Measurements from ENCODE around the gene P4HA3. TPM values are rescaled to one million over a fixed set of nuclear protein-coding genes. Genes with fewer than 3 reads are reported as not detected.
"Not testable (repeated sequence)": the region's sequence is repeated elsewhere in the genome, so short reads cannot be mapped to it uniquely, and the experiment has no call there.

Gene P4HA3
- not detected in 2 replicates for total RNA-seq

DNA sequence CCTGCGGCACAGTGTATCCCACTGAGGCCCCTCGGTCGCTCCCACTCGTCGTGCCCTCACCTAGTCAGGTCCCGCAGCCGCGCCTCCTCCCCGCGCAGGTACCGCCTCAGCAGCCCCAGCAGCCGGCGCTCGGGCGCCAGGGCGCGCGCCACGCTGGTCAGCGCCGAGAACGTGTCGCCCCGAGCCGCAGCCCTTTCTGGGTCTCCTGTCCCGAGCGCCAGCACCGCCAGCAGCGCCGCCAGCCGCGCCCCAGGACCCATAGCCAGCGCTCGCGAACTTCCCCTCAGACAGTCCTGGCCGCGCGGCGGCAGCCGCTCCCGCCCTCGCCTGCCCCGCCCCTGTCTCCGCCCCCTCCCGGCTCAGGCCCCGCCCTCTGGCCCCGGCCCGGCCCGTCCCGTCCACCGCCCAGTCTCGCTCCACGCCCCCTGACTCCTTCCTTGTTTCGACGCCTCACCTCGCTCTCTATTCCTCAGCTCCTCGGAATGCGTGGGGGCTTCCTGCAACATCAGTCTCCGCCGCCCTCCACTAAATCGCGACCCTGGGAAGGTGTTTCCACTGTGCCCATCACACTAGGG is at the start of gene P4HA3:
P4HA3 (minus strand) TSS at position 289 of the 575 bp plus-strand sequence; CDS start at position 260, 29 bp downstream.
- H3K4me3 Mint-ChIP-seq, result peak within 1 kb of the TSS; percentile 76
- H3K4me1 Mint-ChIP-seq, result peaks cover 3% of the 10 kb centered on the region
- intact Hi-C loops (cut with micrococcal nuclease), result no loop called here
- H3K9me3 Mint-ChIP-seq, result peaks cover under 1% of the 10 kb centered on the region
- peaks cover 40% of the 10 kb centered on the region for H3K27me3 Mint-ChIP-seq
- H3K36me3 Mint-ChIP-seq (ENCODE audit: low read depth), result no peaks in the 10 kb centered on the region
- peak; percentile 82 for DNase-seq
- no peak within 1 kb of the TSS for H3K27ac Mint-ChIP-seq

DNA sequence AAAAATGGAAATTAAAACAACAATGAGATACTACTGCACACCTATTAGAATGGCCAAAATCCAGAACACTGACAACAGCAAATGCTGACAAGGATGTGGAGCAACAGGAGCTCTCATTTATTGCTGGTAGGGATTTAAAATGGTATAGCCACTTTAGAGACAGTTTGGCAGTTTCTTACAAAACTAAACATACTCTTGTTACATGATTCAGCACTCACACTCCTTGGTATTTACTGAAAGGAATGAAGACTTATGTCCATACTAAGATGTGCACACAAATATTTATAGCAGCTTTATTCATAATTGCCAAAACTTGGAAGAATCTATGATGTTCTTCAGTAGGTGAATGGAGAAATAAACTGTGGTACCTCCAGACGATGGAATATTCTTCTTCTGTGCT is 46.0 kb upstream of the P4HA3 start:
- DNase-seq, result no peak
- no peaks in the 10 kb centered on the region for H3K4me1 Mint-ChIP-seq
- no peaks in the 10 kb centered on the region for H3K27me3 Mint-ChIP-seq
- peaks cover 24% of the 10 kb centered on the region for H3K36me3 Mint-ChIP-seq (ENCODE audit: low read depth)
- intact Hi-C loops (cut with micrococcal nuclease), result no loop called here
- no peak overlapping the region for H3K27ac Mint-ChIP-seq
- no peak overlapping the region for H3K4me3 Mint-ChIP-seq
- H3K9me3 Mint-ChIP-seq, result no peaks in the 10 kb centered on the region

GRCh38 chr11:74355626-74356025 is 44.2 kb upstream of the P4HA3 start:
- no peak for DNase-seq

GRCh38 chr11:74354036-74354435 is 42.6 kb upstream of the P4HA3 start:
- Mint-ChIP-seq H3K4me3 (no peak overlapping the region), H3K27ac (no peak overlapping the region), H3K27me3 (no peaks in the 10 kb centered on the region), H3K36me3 (ENCODE audit: low read depth) (peaks cover 15% of the 10 kb centered on the region), H3K4me1 (no peaks in the 10 kb centered on the region), H3K9me3 (no peaks in the 10 kb centered on the region)
- DNase-seq, result no peak
- intact Hi-C loops (cut with micrococcal nuclease), result no loop called here

More at GRCh38 chr11:74355626-74356025, 44.2 kb upstream of the P4HA3 start:
- Mint-ChIP-seq H3K9me3 (no peaks in the 10 kb centered on the region), H3K4me3 (no peak overlapping the region), H3K4me1 (no peaks in the 10 kb centered on the region), H3K36me3 (ENCODE audit: low read depth) (peaks cover 20% of the 10 kb centered on the region), H3K27ac (no peak overlapping the region), H3K27me3 (no peaks in the 10 kb centered on the region)
- intact Hi-C loops (cut with micrococcal nuclease), result no loop called here

GRCh38 chr11:74347381-74347780 is 35.9 kb upstream of the P4HA3 start:
- Mint-ChIP-seq H3K4me3 (no peak overlapping the region), H3K27ac (no peak overlapping the region), H3K36me3 (ENCODE audit: low read depth) (peaks cover 10% of the 10 kb centered on the region), H3K9me3 (no peaks in the 10 kb centered on the region), H3K4me1 (no peaks in the 10 kb centered on the region), H3K27me3 (no peaks in the 10 kb centered on the region)
- intact Hi-C loops (cut with micrococcal nuclease), result no loop called here
- no peak for DNase-seq

DNA sequence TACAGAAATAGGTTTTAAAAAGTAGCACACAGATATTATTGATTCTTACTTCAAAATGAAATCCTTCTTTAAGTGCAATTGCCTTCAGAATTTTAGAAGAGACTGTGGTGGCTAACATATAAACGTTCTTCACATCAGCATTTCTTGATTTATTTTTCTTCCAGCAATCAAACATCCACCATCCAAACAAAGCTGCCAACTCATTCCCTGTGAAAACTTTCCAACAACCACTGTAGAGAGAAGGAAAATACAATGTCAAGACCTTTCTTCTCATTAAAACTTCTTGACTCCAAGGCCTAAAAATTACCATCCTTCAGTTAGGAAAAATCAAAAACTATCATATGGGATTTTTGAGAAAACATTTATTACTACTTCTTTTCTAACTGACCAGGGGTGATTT is 34.0 kb upstream of the P4HA3 start:
- Mint-ChIP-seq H3K36me3 (ENCODE audit: low read depth) (peaks cover 10% of the 10 kb centered on the region), H3K4me3 (no peak overlapping the region), H3K4me1 (peaks cover 2% of the 10 kb centered on the region), H3K27me3 (no peaks in the 10 kb centered on the region), H3K9me3 (no peaks in the 10 kb centered on the region), H3K27ac (no peak overlapping the region)
- intact Hi-C loops (cut with micrococcal nuclease), result no loop called here
- DNase-seq, result no peak

DNA sequence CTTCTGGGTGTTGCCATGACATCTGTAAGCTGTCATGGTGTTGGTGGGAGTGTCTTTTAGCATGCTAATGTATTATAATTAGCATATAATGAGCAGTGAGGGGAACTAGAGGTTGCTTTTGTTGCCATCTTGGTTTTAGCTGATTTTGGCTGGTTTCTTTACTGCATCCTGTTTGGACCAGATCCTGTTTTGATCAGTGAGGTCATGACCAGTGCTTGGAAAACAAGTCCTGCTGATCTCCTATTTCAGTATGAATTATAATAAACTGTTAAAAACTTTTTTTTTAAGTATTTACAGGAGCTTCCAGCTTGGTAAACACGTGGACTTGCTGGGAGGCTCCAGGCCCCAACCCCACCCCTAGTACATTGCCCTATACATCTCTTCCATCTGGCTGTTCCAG is 30.5 kb upstream of the P4HA3 start:
- H3K27ac Mint-ChIP-seq, result no peak overlapping the region
- H3K36me3 Mint-ChIP-seq (ENCODE audit: low read depth), result peaks cover 10% of the 10 kb centered on the region
- no peaks in the 10 kb centered on the region for H3K27me3 Mint-ChIP-seq
- peaks cover 2% of the 10 kb centered on the region for H3K4me1 Mint-ChIP-seq
- intact Hi-C loops (cut with micrococcal nuclease), result no loop called here
- no peaks in the 10 kb centered on the region for H3K9me3 Mint-ChIP-seq
- DNase-seq, result no peak
- H3K4me3 Mint-ChIP-seq, result no peak overlapping the region

- no peaks in the 10 kb centered on the region for H3K9me3 Mint-ChIP-seq
- H3K27me3 Mint-ChIP-seq, result no peaks in the 10 kb centered on the region
- peaks cover 2% of the 10 kb centered on the region for H3K4me1 Mint-ChIP-seq
- intact Hi-C loops (cut with micrococcal nuclease), result no loop called here
- DNase-seq, result no peak
- no peak overlapping the region for H3K4me3 Mint-ChIP-seq
- no peak overlapping the region for H3K27ac Mint-ChIP-seq
- peaks cover 9% of the 10 kb centered on the region for H3K36me3 Mint-ChIP-seq (ENCODE audit: low read depth)
These were observed 28.2 kb upstream of the P4HA3 start for GRCh38 chr11:74339619-74340018.

DNA sequence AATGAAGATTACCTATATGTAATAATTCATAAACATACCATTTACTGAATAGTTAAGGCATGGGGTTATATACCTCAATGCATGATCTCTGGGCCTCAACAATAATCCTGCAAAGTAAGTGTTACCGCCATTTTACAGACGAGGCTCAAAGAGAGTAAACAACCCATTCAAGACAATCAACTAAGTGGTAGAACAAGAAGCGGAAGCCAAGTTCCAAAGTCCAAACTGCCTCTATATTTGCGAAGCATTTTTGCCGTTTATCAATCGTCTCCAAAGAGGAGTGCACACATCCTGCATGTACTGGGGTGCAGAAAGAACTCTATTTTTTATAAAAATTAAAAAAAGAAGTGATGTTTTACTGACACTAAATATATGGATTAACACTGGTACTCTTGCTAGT is 27.5 kb upstream of the P4HA3 start:
- DNase-seq, result no peak
- Mint-ChIP-seq H3K27me3 (no peaks in the 10 kb centered on the region), H3K4me1 (peaks cover 2% of the 10 kb centered on the region), H3K27ac (no peak overlapping the region), H3K9me3 (no peaks in the 10 kb centered on the region), H3K4me3 (no peak overlapping the region), H3K36me3 (ENCODE audit: low read depth) (peaks cover 7% of the 10 kb centered on the region)
- intact Hi-C loops (cut with micrococcal nuclease), result no loop called here

DNA sequence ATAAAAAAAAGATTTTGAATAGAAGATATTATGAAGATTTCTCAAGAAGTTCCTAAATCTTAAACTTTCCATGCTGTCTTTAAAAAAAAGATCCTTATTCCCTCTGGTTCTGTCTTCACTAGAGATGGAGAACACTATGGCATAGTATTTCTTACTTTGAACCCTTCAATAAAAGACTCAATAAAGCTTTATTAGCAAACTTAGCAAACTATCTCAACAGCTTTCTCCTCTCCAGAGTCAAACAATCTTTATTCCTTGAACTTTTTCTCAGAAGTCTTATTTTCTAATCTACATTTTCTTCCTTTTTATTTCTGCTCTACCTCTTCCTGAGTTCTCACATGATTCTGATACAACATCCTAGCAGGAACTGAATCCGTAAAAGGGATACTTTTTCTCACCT is 21.8 kb upstream of the P4HA3 start:
- H3K4me3 Mint-ChIP-seq, result no peak overlapping the region
- no peak overlapping the region for H3K27ac Mint-ChIP-seq
- no peak for DNase-seq
- no peaks in the 10 kb centered on the region for H3K9me3 Mint-ChIP-seq
- intact Hi-C loops (cut with micrococcal nuclease), result no loop called here
- no peaks in the 10 kb centered on the region for H3K27me3 Mint-ChIP-seq
- H3K4me1 Mint-ChIP-seq, result no peaks in the 10 kb centered on the region
- H3K36me3 Mint-ChIP-seq (ENCODE audit: low read depth), result no peaks in the 10 kb centered on the region

- Mint-ChIP-seq H3K9me3 (no peaks in the 10 kb centered on the region), H3K4me1 (no peaks in the 10 kb centered on the region), H3K27me3 (no peaks in the 10 kb centered on the region), H3K27ac (no peak overlapping the region), H3K4me3 (no peak overlapping the region), H3K36me3 (ENCODE audit: low read depth) (no peaks in the 10 kb centered on the region)
- DNase-seq, result no peak
- intact Hi-C loops (cut with micrococcal nuclease), result no loop called here
These were observed 20.9 kb upstream of the P4HA3 start for GRCh38 chr11:74332291-74332690.

DNA sequence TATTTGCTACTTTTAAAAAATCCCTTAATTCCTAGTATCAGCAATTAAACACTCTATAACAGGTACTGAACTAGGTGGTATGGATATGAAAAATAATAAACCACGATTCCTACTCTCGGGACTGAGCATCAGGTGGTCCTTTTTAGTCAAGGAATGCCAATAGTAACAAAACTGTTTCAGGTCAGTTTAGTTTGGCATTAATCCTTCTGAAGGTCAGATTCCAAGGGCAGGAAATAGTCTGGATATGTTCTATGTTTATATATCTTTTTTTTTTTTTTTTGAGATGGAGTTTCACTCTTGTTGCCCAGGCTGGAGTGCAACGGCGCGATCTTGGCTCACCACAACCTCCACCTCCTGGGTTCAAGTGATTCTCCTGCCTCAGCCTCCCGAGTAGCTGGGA is 19.6 kb upstream of the P4HA3 start:
- H3K9me3 Mint-ChIP-seq; H3K27me3 Mint-ChIP-seq; H3K27ac Mint-ChIP-seq; DNase-seq; H3K4me3 Mint-ChIP-seq; H3K4me1 Mint-ChIP-seq; H3K36me3 Mint-ChIP-seq (ENCODE audit: low read depth); intact Hi-C loops (cut with micrococcal nuclease): not testable (repeated sequence)

GRCh38 chr11:74330075-74330858 is 18.8 kb upstream of the P4HA3 start:
- Mint-ChIP-seq H3K4me1 (no peaks in the 10 kb centered on the region), H3K27me3 (no peaks in the 10 kb centered on the region), H3K4me3 (no peak overlapping the region), H3K27ac (no peak overlapping the region), H3K9me3 (no peaks in the 10 kb centered on the region), H3K36me3 (ENCODE audit: low read depth) (no peaks in the 10 kb centered on the region)
- DNase-seq, result no peak
- intact Hi-C loops (cut with micrococcal nuclease), result no loop called here

DNA sequence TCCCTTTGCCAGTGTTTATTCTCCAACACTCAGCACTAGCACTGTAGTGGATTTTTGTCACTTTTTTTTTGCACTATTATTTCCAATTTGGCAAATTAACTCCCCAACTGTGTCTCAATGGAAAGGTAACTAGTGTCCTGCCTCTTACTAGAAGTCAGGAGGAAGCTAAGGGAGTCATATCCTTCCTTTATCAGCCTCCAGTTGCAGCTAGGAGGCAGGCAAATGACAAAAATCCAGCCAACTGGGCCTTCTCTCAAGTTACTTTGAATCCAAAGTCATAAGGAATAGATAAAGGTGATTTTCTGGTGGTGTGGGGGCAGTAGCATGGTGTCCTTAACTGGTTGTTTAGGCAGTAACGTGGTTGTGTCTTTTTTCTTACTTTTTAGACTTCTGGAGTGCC is 15.6 kb upstream of the P4HA3 start:
- no peaks in the 10 kb centered on the region for H3K9me3 Mint-ChIP-seq
- intact Hi-C loops (cut with micrococcal nuclease), result no loop called here
- no peaks in the 10 kb centered on the region for H3K4me1 Mint-ChIP-seq
- no peak overlapping the region for H3K27ac Mint-ChIP-seq
- H3K4me3 Mint-ChIP-seq, result no peak overlapping the region
- DNase-seq, result no peak
- no peaks in the 10 kb centered on the region for H3K36me3 Mint-ChIP-seq (ENCODE audit: low read depth)
- peaks cover 8% of the 10 kb centered on the region for H3K27me3 Mint-ChIP-seq

GRCh38 chr11:74326665-74327064 is 15.2 kb upstream of the P4HA3 start:
- DNase-seq, result no peak
- Mint-ChIP-seq H3K9me3 (no peaks in the 10 kb centered on the region), H3K36me3 (ENCODE audit: low read depth) (no peaks in the 10 kb centered on the region), H3K4me1 (no peaks in the 10 kb centered on the region), H3K27ac (no peak overlapping the region), H3K27me3 (peaks cover 10% of the 10 kb centered on the region), H3K4me3 (no peak overlapping the region)
- intact Hi-C loops (cut with micrococcal nuclease), result no loop called here
